ENCODE measurements around the gene YOD1. TPM values are rescaled to one million over a fixed set of nuclear protein-coding genes. Genes with fewer than 3 reads are reported as not detected.

Gene YOD1
- total and polyA plus RNA-seq, 8 donors = 1.1 to 4.0 (median 2.3) TPM

- FAIRE-seq (no peak), ATAC-seq (no peak), DNase-seq (no peak)
- no peak for TF ChIP-seq CTCF (IDR thresholded peaks at IDR 0.05)
- Histone ChIP-seq H3K36me3 (peaks cover 0 to 13% (median 3%) of the 10 kb centered on the region in 3 donors), H3K27me3 (no peaks in the 10 kb centered on the region), H3K4me3 (no peak overlapping the region), H3K9me3 (no peaks in the 10 kb centered on the region), H3K27ac (no peak overlapping the region), H3K4me1 (no peaks in the 10 kb centered on the region)
- intact Hi-C loops (cut with DNase I) = no loop called here
- WGBS, 2 donors = 89 to 97% methylated on average over 5 of the region's 5 CpGs
Measured at GRCh38 chr1:207063014-207063413, 12.0 kb upstream of the YOD1 start.

- H3K27ac ChIP-seq = no peak overlapping the region
- DNase-seq = no peak
- intact Hi-C loops (cut with DNase I) = no loop called here
- WGBS, 2 donors = 85 to 97% methylated on average over 1 of the region's 1 CpG
- ATAC-seq = no peak
- H3K27me3 ChIP-seq = no peaks in the 10 kb centered on the region
- no peaks in the 10 kb centered on the region for H3K9me3 ChIP-seq
- no peaks in the 10 kb centered on the region for H3K4me1 ChIP-seq
- FAIRE-seq = no peak
- TF ChIP-seq CTCF (IDR thresholded peaks at IDR 0.05) = no peak
- H3K36me3 ChIP-seq = peaks cover 0 to 13% (median 3%) of the 10 kb centered on the region in 3 donors
- no peak overlapping the region for H3K4me3 ChIP-seq
Measured at GRCh38 chr1:207062058-207062457, 11.1 kb upstream of the YOD1 start.

GRCh38 chr1:207060596-207060995 lies 9.6 kb upstream of the YOD1 start:
- WGBS, 2 donors = 71 to 84% methylated on average over 3 of the region's 3 CpGs
- intact Hi-C loops (cut with DNase I) = no loop called here

GRCh38 chr1:207059881-207060280 lies 8.9 kb upstream of the YOD1 start:
- Histone ChIP-seq H3K27me3 (no peaks in the 10 kb centered on the region), H3K9me3 (no peaks in the 10 kb centered on the region), H3K36me3 (peaks cover 0 to 8% (median 3%) of the 10 kb centered on the region in 3 donors), H3K27ac (no peak overlapping the region), H3K4me1 (peaks cover 0 to 4% (median 0%) of the 10 kb centered on the region in 3 donors), H3K4me3 (no peak overlapping the region)
- intact Hi-C loops (cut with DNase I) = no loop called here
- WGBS, 2 donors = 67 to 75% methylated on average over 4 of the region's 4 CpGs
- FAIRE-seq (no peak), ATAC-seq (no peak), DNase-seq (no peak)
- no peak for TF ChIP-seq CTCF (IDR thresholded peaks at IDR 0.05)

More at GRCh38 chr1:207060596-207060995, 9.6 kb upstream of the YOD1 start:
- DNase-seq (no peak), FAIRE-seq (no peak), ATAC-seq (no peak)
- H3K9me3 ChIP-seq = no peaks in the 10 kb centered on the region
- H3K4me3 ChIP-seq = no peak overlapping the region
- TF ChIP-seq CTCF (IDR thresholded peaks at IDR 0.05) = no peak
- H3K36me3 ChIP-seq = peaks cover 0 to 8% (median 3%) of the 10 kb centered on the region in 3 donors
- peaks cover 0 to 4% (median 0%) of the 10 kb centered on the region in 3 donors for H3K4me1 ChIP-seq
- no peaks in the 10 kb centered on the region for H3K27me3 ChIP-seq
- H3K27ac ChIP-seq = no peak overlapping the region
